Activated naive CD8-positive, alpha-beta T cell treated with anti-CD3 and anti-CD28 coated beads, Interleukin-2, amount 10 ng/mL, durations not matched to agents 7 days and 5 days (primary cell): ENCODE results near the gene SLC12A5. TPM values are rescaled to one million over a fixed set of nuclear protein-coding genes. Genes with fewer than 3 reads are reported as not detected.
"Not testable (repeated sequence)": the region's sequence is repeated elsewhere in the genome, so short reads cannot be mapped to it uniquely, and the experiment has no call there.

Source experiments
- ATAC-seq: fragments of 150-1000 bp; cut with Tn5 transposase; one replicate; pipeline ENCODE4 v1.10.0; 2021; ENCODE audit warnings: low read depth, moderate library complexity
- POLR2A ChIA-PET: fragments of 350-600 bp; sonication (Branson Sonifier 250); formaldehyde crosslinking; loops from one replicate; lab custom pipeline; 2021; ENCODE audit warnings: antibody characterized with exemption; lab: Charles Lee
- DNase-seq: peaks from one replicate; pipeline ENCODE4 v3.0.0; 2021
- H3K27ac Mint-ChIP-seq: one replicate; pipeline ENCODE4 v1.8.0; 2022; ENCODE audit warnings: mild to moderate bottlenecking, mixed read lengths
- H3K27me3 Mint-ChIP-seq: one replicate; pipeline ENCODE4 v1.8.0; 2022; ENCODE audit warnings: mild to moderate bottlenecking, moderate library complexity, mixed read lengths
- H3K36me3 Mint-ChIP-seq: one replicate; pipeline ENCODE4 v1.8.0; 2021; ENCODE audit warnings: mild to moderate bottlenecking, mixed read lengths
- H3K4me1 Mint-ChIP-seq: one replicate; pipeline ENCODE4 v1.8.0; 2021; ENCODE audit warnings: mixed read lengths
- H3K4me3 Mint-ChIP-seq: one replicate; pipeline ENCODE4 v1.8.0; 2022; ENCODE audit warnings: mild to moderate bottlenecking, moderate library complexity, mixed read lengths
- H3K9me3 Mint-ChIP-seq: one replicate; pipeline ENCODE4 v1.8.0; 2021; ENCODE audit warnings: mixed read lengths
- total RNA-seq, 2 experiments: library from RNA; stranded (reverse); gene quantifications; one replicate each; pipeline ENCODE4 v1.2.3, GENCODE V29; 2021

The SLC12A5 gene
- total RNA-seq, 2 experiments from 2014 or later, result 1.6 to 1.9 TPM

DNA sequence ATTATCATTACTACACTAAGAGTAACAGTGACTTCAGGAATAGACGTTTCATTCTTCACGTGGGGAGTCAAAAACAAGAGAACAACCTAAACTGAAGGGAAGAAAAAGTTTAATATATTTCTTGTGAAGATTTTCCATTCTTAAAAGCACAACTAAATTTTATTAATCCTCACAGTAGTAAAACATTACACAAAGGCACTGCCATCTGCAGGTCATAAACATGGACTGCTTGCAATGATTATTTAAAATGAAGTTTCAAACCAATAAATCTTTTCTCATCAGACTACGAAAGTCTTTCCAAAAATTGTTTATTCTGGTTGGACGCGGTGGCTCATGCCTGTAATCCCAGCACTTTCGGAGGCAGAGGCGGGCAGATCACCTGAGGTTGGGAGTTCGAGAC lies 58.1 kb downstream of the SLC12A5 start:
- Mint-ChIP-seq H3K4me3 (no peak overlapping the region), H3K36me3 (peaks cover 2% of the 10 kb centered on the region), H3K9me3 (no peaks in the 10 kb centered on the region), H3K27me3 (no peaks in the 10 kb centered on the region), H3K4me1 (peaks cover 31% of the 10 kb centered on the region), H3K27ac (no peak overlapping the region)
- ATAC-seq, result no peak
- no peak for DNase-seq
- POLR2A ChIA-PET, result no interaction called here

DNA sequence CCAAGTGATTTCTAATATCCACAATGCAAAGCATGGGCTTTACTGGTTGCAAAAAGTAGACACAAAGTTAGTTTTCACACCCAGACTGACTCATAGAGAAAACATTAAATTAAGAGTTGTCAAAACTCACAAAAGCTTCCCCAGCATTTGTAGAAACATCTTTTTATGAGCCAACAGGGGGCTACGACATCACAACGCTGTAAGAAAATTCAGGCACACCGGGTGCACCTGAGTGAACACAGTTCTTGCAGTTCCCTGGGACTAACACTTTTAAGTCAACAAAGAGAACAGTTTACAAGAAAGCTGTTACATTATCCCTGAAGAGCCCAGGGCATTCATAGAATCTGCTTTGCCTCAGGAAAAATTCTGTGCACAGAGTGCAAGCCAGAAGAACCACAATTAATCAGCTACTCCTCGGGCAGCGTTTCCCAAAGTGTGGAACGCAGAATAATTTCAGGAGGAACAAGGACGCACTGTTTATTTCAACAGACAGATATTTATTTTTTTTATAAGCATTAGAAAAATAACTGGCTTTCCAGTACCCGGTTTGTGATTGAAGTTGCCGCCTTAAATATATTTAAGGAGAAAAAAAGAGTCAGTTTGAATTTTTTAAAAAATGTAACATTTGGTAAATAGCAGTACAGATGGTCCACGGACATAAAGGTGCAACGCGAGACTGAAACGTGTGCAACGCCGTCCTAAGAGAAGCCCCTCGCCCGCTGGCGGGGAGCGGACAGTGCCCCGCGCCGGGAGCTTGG lies 59.6 kb downstream of the SLC12A5 start:
- Mint-ChIP-seq H3K27me3 (peaks cover under 1% of the 10 kb centered on the region), H3K4me3 (peak overlapping the region; percentile 83), H3K36me3 (peaks cover 2% of the 10 kb centered on the region), H3K4me1 (peaks cover 30% of the 10 kb centered on the region), H3K9me3 (no peaks in the 10 kb centered on the region), H3K27ac (peak overlapping the region; percentile 86)
- no peak for DNase-seq
- POLR2A ChIA-PET, result interaction anchor here (1.2 kb wide), 1 partner anchor 155 kb away, joined by 3 read pairs; no protein-coding TSS in a partner anchor
- ATAC-seq, result no peak

DNA sequence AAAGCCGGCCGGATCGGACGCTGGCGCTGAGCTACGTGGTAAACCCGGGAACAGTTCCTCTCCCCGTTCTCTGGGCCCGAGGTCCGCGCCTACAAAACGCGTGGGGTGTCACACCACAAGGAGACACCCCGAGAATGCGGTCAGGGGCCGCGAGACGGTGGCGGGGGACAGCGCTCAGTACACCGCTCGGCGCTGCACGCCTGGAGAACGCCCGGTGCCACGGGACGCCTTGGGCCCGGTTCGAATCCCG lies 60.1 kb downstream of the SLC12A5 start:
- Mint-ChIP-seq H3K27ac (peak overlapping the region; percentile 86), H3K9me3 (no peaks in the 10 kb centered on the region), H3K4me1 (peaks cover 29% of the 10 kb centered on the region), H3K27me3 (peaks cover 3% of the 10 kb centered on the region), H3K4me3 (peak overlapping the region; percentile 83), H3K36me3 (peaks cover 2% of the 10 kb centered on the region)
- peak; percentile 44 for ATAC-seq
- POLR2A ChIA-PET, result no interaction called here
- no peak for DNase-seq

DNA sequence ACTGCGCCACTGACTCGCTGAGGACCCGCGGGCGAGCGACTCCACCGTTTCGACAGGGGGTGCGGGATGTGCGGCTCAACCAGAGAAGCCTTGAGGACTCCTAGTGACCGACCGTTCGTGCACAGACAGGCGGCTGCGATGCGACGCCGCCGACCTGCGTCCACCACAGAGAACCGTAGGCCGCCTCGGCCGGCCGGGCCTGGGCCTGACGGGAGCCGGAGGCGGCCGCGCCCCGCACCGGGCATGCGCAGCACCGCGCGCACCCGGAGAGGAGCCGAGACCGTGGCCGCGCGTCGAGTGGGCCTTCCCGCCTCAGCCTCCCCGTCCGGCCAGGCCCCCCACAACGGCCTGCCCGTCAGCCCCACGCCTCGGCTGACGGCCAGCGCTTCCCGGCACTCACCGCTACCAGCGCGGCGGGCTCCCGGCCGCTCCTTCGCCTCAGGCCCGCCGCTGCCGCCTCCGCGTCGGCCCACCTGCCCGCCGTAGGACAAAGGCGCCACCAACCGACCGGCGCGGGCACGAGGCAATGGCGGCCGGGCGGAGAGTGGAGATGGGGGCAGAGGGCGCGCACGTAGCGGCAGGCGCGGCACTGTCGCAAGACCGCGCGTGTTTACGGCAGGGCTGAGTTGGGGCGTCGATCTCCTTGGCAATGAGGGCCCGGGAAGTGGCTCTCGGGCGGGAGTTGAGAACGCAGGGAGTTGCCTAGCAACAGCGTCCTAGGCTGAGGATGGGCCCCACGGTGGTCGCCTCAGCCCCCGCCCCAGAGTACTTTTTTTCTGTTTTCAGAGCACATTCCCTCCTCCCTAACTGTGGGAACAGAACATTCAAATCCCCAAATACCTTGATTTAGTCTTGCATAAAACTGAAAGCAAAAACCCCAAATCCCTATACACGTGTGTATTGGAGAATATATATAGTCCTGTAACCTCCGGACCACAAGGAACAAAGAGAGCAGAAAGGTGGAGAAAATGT lies 60.7 kb downstream of the SLC12A5 start, which contains the start of gene NCOA5:
Gene NCOA5 (minus strand): TSS at position 546 of the 972 bp plus-strand sequence. CDS start 10,538 bp downstream, outside the sequence.
- peak; percentile 94 for DNase-seq
- H3K4me3 Mint-ChIP-seq, result peak within 1 kb of the TSS; percentile 87
- peaks cover 2% of the 10 kb centered on the region for H3K36me3 Mint-ChIP-seq
- H3K27ac Mint-ChIP-seq, result peak within 1 kb of the TSS; percentile 86
- ATAC-seq, result peak; percentile 89
- peaks cover 29% of the 10 kb centered on the region for H3K4me1 Mint-ChIP-seq
- peaks cover 3% of the 10 kb centered on the region for H3K27me3 Mint-ChIP-seq
- H3K9me3 Mint-ChIP-seq, result no peaks in the 10 kb centered on the region
- POLR2A ChIA-PET, result no interaction called here

DNA sequence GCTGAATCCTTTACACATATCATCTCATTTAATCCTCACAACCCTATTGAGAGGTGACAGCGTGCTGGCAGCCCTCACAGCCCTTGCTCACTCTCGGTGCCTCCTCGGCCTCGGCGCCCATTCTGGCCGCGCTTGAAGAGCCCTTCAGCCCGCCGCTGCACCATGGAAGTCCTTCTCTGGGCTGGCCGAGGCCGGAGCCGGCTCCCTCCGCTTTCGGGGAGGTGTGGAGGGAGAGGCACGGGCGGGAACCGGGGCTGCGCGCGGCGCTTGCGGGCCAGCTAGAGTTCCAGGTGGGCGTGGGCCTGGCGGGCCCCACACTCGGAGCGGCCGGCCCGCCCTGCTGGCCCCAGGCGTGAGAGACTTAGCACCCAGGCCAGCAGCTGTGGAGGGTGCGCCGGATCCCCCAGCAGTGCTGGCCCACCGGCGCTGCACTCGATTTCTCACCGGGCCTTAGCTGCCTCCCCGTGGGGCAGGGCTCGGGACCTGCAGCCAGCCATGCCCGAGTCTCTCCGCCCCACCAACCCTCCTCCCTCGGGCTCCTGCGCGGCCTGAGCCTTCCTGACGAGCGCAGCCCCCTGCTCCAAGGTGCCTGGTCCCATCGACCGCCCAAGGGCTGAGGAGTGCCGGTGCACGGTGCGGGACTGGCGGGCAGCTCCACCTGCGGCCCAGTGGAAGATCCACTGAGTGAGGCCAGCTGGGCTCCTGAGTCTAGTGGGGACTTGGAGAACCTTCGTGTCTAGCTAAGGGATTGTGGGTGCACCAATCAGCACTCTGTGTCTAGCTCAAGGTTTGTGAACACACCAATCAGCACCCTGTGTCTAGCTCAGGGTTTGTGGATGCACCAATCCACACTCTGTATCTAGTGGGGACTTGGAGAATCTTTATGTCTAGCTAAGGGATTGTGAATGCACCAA lies 62.9 kb downstream of the SLC12A5 start:
- H3K36me3 Mint-ChIP-seq, ATAC-seq, H3K27ac Mint-ChIP-seq, DNase-seq, H3K9me3 Mint-ChIP-seq, H3K27me3 Mint-ChIP-seq, H3K4me3 Mint-ChIP-seq, POLR2A ChIA-PET: not testable (repeated sequence)
- peaks cover 21% of the 10 kb centered on the region for H3K4me1 Mint-ChIP-seq

DNA sequence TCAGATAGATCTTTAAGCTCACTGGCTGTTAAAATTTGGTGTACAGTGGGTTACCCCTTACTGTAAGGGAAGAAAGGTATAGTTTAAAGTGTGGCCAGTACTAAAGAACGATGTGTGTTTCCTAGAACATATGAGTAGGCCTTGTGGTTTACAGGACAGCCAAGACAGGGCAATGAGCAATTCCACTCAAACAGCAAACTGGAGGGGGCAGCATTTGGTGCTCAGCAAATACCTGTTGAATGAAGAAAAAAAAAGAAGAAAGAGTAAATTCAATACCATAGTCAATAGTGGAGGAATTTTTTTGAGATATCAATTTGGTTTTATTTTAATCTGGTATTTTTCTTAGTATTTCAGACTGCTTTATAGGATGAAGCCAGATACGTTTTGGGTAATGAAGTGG lies 64.5 kb downstream of the SLC12A5 start:
- Mint-ChIP-seq H3K27ac (no peak overlapping the region), H3K4me3 (no peak overlapping the region)
- no peak for ATAC-seq

DNA sequence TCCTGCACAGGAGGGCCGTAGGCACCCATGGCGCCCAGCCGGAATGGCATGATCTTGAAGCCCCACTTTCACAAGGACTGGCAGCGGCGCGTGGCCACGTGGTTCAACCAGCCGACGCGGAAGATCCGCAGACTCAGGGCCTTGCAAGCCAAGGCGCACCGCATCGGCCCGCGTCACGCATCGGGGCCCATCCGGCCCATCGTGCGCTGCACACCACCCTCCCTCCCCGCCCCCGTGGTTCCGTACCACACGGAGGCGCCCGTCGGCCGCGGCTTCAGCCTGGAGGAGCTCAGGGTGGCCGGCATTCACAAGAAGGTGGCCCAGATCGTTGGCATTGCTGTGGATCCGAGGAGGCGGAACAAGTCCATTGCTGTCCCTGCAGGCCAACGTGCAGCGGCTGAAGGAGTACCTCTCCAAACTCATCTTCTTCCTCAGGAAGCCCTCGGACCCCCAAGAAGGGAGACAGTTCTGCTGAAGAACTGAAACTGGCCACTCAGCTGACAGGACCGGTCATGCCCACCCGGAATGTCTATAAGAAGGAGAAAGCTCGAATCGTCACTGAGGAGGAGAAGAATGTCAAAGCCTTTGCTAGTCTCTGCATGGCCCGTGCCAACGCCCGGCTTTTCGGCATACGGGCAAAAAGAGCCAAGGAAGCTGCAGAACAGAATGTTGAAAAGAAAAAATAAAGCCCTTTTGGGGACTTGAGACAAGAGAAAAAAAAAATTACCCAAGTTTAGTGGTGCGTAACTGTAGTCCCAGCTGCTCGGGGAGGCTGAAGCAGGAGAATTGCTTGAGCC lies 70.7 kb downstream of the SLC12A5 start:
- H3K4me1 Mint-ChIP-seq, result peaks cover 1% of the 10 kb centered on the region
- no peak for DNase-seq
- no peaks in the 10 kb centered on the region for H3K36me3 Mint-ChIP-seq
- no peak for ATAC-seq
- no peak overlapping the region for H3K27ac Mint-ChIP-seq
- peaks cover 65% of the 10 kb centered on the region for H3K27me3 Mint-ChIP-seq
- POLR2A ChIA-PET, result no interaction called here
- H3K9me3 Mint-ChIP-seq, result no peaks in the 10 kb centered on the region
- no peak overlapping the region for H3K4me3 Mint-ChIP-seq

More for the DNA sequence above, 64.5 kb downstream of the SLC12A5 start:
- H3K36me3 Mint-ChIP-seq, result no peaks in the 10 kb centered on the region
- DNase-seq, result no peak
- H3K4me1 Mint-ChIP-seq, result peaks cover 10% of the 10 kb centered on the region
- no peaks in the 10 kb centered on the region for H3K9me3 Mint-ChIP-seq
- peaks cover 19% of the 10 kb centered on the region for H3K27me3 Mint-ChIP-seq
- POLR2A ChIA-PET, result no interaction called here

DNA sequence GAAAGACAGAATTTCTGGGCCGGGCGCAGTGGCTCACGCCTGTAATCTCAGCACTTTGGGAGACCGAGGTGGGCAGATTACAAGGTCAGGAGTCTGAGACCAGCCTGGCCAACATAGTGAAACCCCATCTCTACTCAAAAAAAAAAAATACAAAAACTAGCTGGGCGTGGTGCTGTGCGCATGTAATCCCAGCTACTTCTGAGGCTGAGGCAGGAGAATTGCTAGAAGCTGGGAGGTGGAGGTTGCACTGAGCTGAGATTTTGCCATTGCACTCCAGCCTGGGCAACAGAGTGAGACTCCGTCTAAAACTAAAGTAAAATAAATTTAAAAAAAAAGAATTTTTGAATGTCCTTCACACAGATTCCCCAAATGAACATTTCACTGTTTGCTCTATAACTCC lies 71.4 kb downstream of the SLC12A5 start:
- H3K27me3 Mint-ChIP-seq, result peaks cover 71% of the 10 kb centered on the region
- DNase-seq, H3K9me3 Mint-ChIP-seq, POLR2A ChIA-PET, H3K27ac Mint-ChIP-seq, ATAC-seq, H3K36me3 Mint-ChIP-seq, H3K4me1 Mint-ChIP-seq, H3K4me3 Mint-ChIP-seq: not testable (repeated sequence)

DNA sequence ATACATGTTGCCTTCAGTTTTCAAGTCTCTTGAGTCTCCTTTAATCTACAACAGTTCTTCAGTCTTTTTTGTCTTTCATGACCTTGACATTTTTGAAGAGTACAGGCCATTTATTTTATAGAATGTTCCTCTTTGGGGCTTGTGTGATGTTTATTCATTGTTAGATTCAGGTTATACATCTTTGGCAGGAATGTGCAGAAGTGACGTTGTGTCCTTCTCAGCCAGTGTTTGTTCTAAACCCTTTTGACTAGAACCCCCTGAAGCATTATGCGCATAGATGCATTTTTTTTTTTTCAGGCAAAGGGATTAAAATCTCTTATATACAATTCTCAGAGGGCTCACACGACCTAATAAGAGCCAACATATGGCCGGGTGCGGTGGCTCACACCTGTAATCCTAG lies 72.0 kb downstream of the SLC12A5 start:
- POLR2A ChIA-PET, result no interaction called here
- ATAC-seq (no peak), DNase-seq (no peak)
- Mint-ChIP-seq H3K9me3 (no peaks in the 10 kb centered on the region), H3K4me1 (peaks cover 1% of the 10 kb centered on the region), H3K27me3 (peaks cover 74% of the 10 kb centered on the region), H3K27ac (no peak overlapping the region), H3K4me3 (no peak overlapping the region), H3K36me3 (no peaks in the 10 kb centered on the region)

DNA sequence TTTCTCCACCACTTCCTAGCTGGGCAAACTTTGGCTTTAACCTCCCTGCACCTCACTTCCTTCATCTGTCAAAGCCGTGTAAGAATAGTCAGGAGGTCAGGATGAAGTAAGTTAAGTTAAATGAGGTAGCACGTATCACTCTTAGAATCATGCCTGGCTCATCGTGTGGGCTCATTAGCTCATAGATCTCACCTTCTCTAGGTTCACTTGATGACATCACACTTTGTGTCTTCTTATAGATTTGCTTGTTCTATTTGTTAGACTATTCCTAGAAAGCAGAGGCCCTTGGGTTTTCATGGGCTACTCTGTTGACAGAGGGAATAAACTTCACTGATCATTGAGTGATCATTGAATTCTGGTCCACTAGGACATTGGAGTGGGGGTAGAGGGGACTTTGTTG lies 72.9 kb downstream of the SLC12A5 start:
- Mint-ChIP-seq H3K9me3 (no peaks in the 10 kb centered on the region), H3K4me1 (peaks cover 1% of the 10 kb centered on the region), H3K36me3 (no peaks in the 10 kb centered on the region), H3K27me3 (peaks cover 72% of the 10 kb centered on the region), H3K4me3 (no peak overlapping the region), H3K27ac (no peak overlapping the region)
- no peak for DNase-seq
- POLR2A ChIA-PET, result no interaction called here
- ATAC-seq, result no peak

DNA sequence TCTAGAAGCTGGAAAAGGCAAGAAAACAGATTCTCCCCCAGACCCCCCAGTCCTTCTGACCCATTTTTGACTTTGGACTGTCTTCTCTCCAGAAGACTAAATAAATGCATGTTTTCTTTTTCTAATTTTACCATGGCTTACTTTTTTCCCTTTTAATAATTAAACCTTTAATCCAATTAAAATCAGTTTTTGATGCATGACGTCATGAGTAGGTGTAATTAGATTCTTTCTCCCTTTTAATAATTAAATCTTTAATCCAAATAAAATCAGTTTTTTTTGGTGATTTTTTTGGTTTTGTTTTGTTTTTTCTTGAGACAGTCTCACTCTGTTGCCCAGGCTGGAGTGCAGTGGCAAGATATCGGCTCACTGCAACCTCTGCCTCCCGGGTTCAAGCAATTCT lies 73.9 kb downstream of the SLC12A5 start:
- Mint-ChIP-seq H3K4me1 (peaks cover 1% of the 10 kb centered on the region), H3K9me3 (no peaks in the 10 kb centered on the region), H3K36me3 (no peaks in the 10 kb centered on the region), H3K4me3 (no peak overlapping the region), H3K27ac (no peak overlapping the region), H3K27me3 (peaks cover 70% of the 10 kb centered on the region)
- ATAC-seq, result no peak
- DNase-seq, result no peak
- POLR2A ChIA-PET, result no interaction called here

DNA sequence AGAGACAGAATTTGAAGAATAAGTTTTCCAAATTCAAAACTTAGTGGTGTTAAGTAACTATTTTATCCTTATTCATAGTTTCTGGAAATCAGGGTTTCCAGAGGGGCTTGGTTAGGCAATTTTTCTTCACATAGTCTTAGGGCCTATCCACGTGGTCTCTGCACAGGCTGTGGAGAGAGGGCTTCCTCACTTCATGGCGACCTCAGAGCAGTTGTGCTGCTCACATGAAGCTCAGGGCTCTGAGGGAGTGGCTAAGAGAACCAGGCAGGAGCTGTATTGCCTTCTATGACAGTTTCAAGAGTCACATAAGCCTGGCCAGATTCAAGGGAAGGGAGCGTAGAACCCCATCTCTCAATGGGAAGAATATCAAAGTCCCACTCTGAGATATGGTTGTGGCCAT lies 75.2 kb downstream of the SLC12A5 start:
- Mint-ChIP-seq H3K9me3 (no peaks in the 10 kb centered on the region), H3K27me3 (peaks cover 58% of the 10 kb centered on the region), H3K4me3 (no peak overlapping the region), H3K27ac (no peak overlapping the region), H3K4me1 (peaks cover 1% of the 10 kb centered on the region), H3K36me3 (no peaks in the 10 kb centered on the region)
- no peak for ATAC-seq
- POLR2A ChIA-PET, result no interaction called here
- DNase-seq, result no peak
